Vagina (tissue), 2 donors: ENCODE data around the gene ASTN2. TPM values are rescaled to one million over a fixed set of nuclear protein-coding genes. Genes with fewer than 3 reads are reported as not detected.

ENCODE experiments used
- DNase-seq, 2 donors: peaks; one replicate each; pipeline ENCODE4 v3.0.0-alpha.2; 2017; ENCODE audit errors: extremely low spot score in 2 of 2
- H3K27ac ChIP-seq: fragments of 200-600 bp; sonication (generic); one replicate; pipeline ENCODE4 v1.5.1; 2019
- H3K27me3 ChIP-seq: fragments of 200-600 bp; sonication (generic); one replicate; pipeline ENCODE4 v1.5.1; 2019
- H3K36me3 ChIP-seq, 2 donors: fragments of 200-600 bp; sonication (generic); one replicate each; pipeline ENCODE4 v1.5.1; 2017 to 2019
- H3K4me1 ChIP-seq: fragments of 200-600 bp; sonication (generic); one replicate; pipeline ENCODE4 v1.5.1; 2019
- H3K4me3 ChIP-seq, 2 donors: fragments of 200-600 bp; sonication (generic); 1 replicate in 1 of 2; 2 replicates in 1 of 2; pipeline ENCODE4 v1.5.1; 2016 to 2019
- H3K9me3 ChIP-seq: fragments of 200-600 bp; sonication (generic); one replicate; pipeline ENCODE4 v1.5.1; 2019
- CTCF ChIP-seq, 3 experiments: fragments of 450-650 bp in 2 of 3; fragments of 200-600 bp in 1 of 3; sonication (generic) in 1 of 3; IDR thresholded peaks; one replicate each; pipeline ENCODE4 v1.5.1; 2017 to 2019; ENCODE audit warnings: antibody characterized with exemption in 3 of 3, mild to moderate bottlenecking in 2 of 3, moderate library complexity in 2 of 3
- POLR2A ChIP-seq, 2 donors: fragments of 450-650 bp; IDR thresholded peaks; one replicate each; pipeline ENCODE4 v1.6.1; 2017; ENCODE audit warnings: antibody characterized with exemption in 2 of 2, mild to moderate bottlenecking in 2 of 2, moderate library complexity in 2 of 2
- POLR2AphosphoS5 ChIP-seq, 2 donors: sonication (generic); formaldehyde crosslinking; IDR thresholded peaks; one replicate each; pipeline ENCODE4 v1.9.0; 2017; ENCODE audit warnings: antibody characterized with exemption in 2 of 2, mild to moderate bottlenecking in 2 of 2, low read depth in 1 of 2; ENCODE audit not compliant: insufficient read depth in 1 of 2
- intact Hi-C: fragments of 100-400 bp; cut with DNase I; formaldehyde crosslinking; loops from one replicate; pipeline ENCODE4 v1.15.1; 2023
- total RNA-seq: library from RNA; depleted of rRNA; stranded (reverse); fragments of >200 nt; gene quantifications from one replicate; pipeline ENCODE4 v1.2.3, GENCODE V29; 2016

The ASTN2 gene
- total RNA-seq, 1 donor from 2014 or later: 4.4 TPM

GRCh38 chr9:117074784-117075520 is 339.9 kb downstream of the ASTN2 start:
- Histone ChIP-seq H3K4me3 (no peak overlapping the region), H3K9me3 (no peaks in the 10 kb centered on the region), H3K36me3 (no peaks in the 10 kb centered on the region), H3K4me1 (no peaks in the 10 kb centered on the region), H3K27me3 (no peaks in the 10 kb centered on the region), H3K27ac (no peak overlapping the region)
- TF ChIP-seq POLR2A (IDR thresholded peaks at IDR 0.05) (no peak), POLR2AphosphoS5 (IDR thresholded peaks at IDR 0.05; ENCODE audit: insufficient read depth in 1 of 2, low read depth in 1 of 2) (no peak), CTCF (IDR thresholded peaks at IDR 0.05) (no peak)
- intact Hi-C loops: loop anchor here (10.0 kb wide), 1 partner anchor 60 kb away; no protein-coding TSS in a partner anchor
- DNase-seq: no peak

- no peak for DNase-seq
- H3K27ac ChIP-seq: no peak overlapping the region
Measured at GRCh38 chr9:117074342-117074662, 340.6 kb downstream of the ASTN2 start.

GRCh38 chr9:117073539-117074341 is 341.1 kb downstream of the ASTN2 start:
- H3K4me3 ChIP-seq: no peak overlapping the region
- TF ChIP-seq CTCF (IDR thresholded peaks at IDR 0.05) (no peak), POLR2A (IDR thresholded peaks at IDR 0.05) (no peak), POLR2AphosphoS5 (IDR thresholded peaks at IDR 0.05; ENCODE audit: insufficient read depth in 1 of 2, low read depth in 1 of 2) (no peak)
- no peaks in the 10 kb centered on the region for H3K4me1 ChIP-seq
- H3K27me3 ChIP-seq: no peaks in the 10 kb centered on the region
- no peak overlapping the region for H3K27ac ChIP-seq
- intact Hi-C loops: loop anchor here (10.0 kb wide), 1 partner anchor 61 kb away; no protein-coding TSS in a partner anchor
- DNase-seq: no peak
- no peaks in the 10 kb centered on the region for H3K9me3 ChIP-seq
- H3K36me3 ChIP-seq: no peaks in the 10 kb centered on the region

More at GRCh38 chr9:117074342-117074662, 340.6 kb downstream of the ASTN2 start:
- intact Hi-C loops: loop anchor here (10.0 kb wide), 1 partner anchor 60 kb away; no protein-coding TSS in a partner anchor
- no peak overlapping the region for H3K4me3 ChIP-seq
- no peak for TF ChIP-seq CTCF (IDR thresholded peaks at IDR 0.05)
- no peak for TF ChIP-seq POLR2AphosphoS5 (IDR thresholded peaks at IDR 0.05; ENCODE audit: insufficient read depth in 1 of 2, low read depth in 1 of 2)
- TF ChIP-seq POLR2A (IDR thresholded peaks at IDR 0.05): no peak
- H3K36me3 ChIP-seq: no peaks in the 10 kb centered on the region
- H3K4me1 ChIP-seq: no peaks in the 10 kb centered on the region
- no peaks in the 10 kb centered on the region for H3K9me3 ChIP-seq
- no peaks in the 10 kb centered on the region for H3K27me3 ChIP-seq

GRCh38 chr9:117073071-117073470 is 341.8 kb downstream of the ASTN2 start:
- TF ChIP-seq POLR2A (IDR thresholded peaks at IDR 0.05): no peak
- no peak for TF ChIP-seq CTCF (IDR thresholded peaks at IDR 0.05)
- TF ChIP-seq POLR2AphosphoS5 (IDR thresholded peaks at IDR 0.05; ENCODE audit: insufficient read depth in 1 of 2, low read depth in 1 of 2): no peak
- intact Hi-C loops: loop anchor here (10.0 kb wide), 1 partner anchor 62 kb away; no protein-coding TSS in a partner anchor
- H3K4me1 ChIP-seq: no peaks in the 10 kb centered on the region

More at GRCh38 chr9:117073071-117073470, 341.8 kb downstream of the ASTN2 start:
- no peak overlapping the region for H3K27ac ChIP-seq
- no peak overlapping the region for H3K4me3 ChIP-seq
- no peak for DNase-seq
- no peaks in the 10 kb centered on the region for H3K27me3 ChIP-seq
- no peaks in the 10 kb centered on the region for H3K9me3 ChIP-seq
- H3K36me3 ChIP-seq: no peaks in the 10 kb centered on the region
